Neural cell (in vitro differentiated cells): ENCODE results near the gene NELL2. TPM values are rescaled to one million over a fixed set of nuclear protein-coding genes. Genes with fewer than 3 reads are reported as not detected.

Experiments used
- H2AFZ ChIP-seq: fragments of 200-600, 300-800 bp; sonication (generic), shearing (Covaris generic); 2 replicates; pipeline ENCODE4 v1.6.0; 2014; ENCODE audit warnings: low read depth, mild to moderate bottlenecking, antibody characterized with exemption, low read length, moderate library complexity
- H3F3A ChIP-seq: fragments of 200-600 bp; shearing (Covaris generic); 2 replicates; pipeline ENCODE4 v1.6.1; 2016; ENCODE audit warnings: mild to moderate bottlenecking, moderate library complexity, mixed read lengths, antibody characterized with exemption, low read length; ENCODE audit not compliant: insufficient read depth, poor library complexity, severe bottlenecking
- H3K27ac ChIP-seq: fragments of 200-600, 300-800 bp; sonication (generic), shearing (Covaris generic); 2 replicates; pipeline ENCODE4 v1.5.1; 2014; ENCODE audit warnings: mild to moderate bottlenecking, low read length, moderate library complexity
- H3K27me3 ChIP-seq: fragments of 300-800, 200-600 bp; sonication (generic), shearing (Covaris generic); 2 replicates; pipeline ENCODE4 v1.6.0; 2014; ENCODE audit warnings: mild to moderate bottlenecking, low read depth, low read length, moderate library complexity; ENCODE audit not compliant: insufficient read depth
- H3K36me3 ChIP-seq: fragments of 300-800, 200-600 bp; sonication (generic), shearing (Covaris generic); 2 replicates; pipeline ENCODE4 v1.5.1; 2014; ENCODE audit warnings: mild to moderate bottlenecking, antibody characterized with exemption, low read length, moderate library complexity; ENCODE audit not compliant: insufficient read depth
- H3K4me2 ChIP-seq: fragments of 300-800, 200-600 bp; sonication (generic), shearing (Covaris generic); 2 replicates; pipeline ENCODE4 v1.6.0; 2014; ENCODE audit warnings: mild to moderate bottlenecking, low read length
- H3K4me3 ChIP-seq: fragments of 300-800, 200-600 bp; sonication (generic), shearing (Covaris generic); 2 replicates; pipeline ENCODE4 v1.5.1; 2014; ENCODE audit warnings: mild to moderate bottlenecking, low read length, moderate library complexity
- H3K79me2 ChIP-seq: fragments of 200-600 bp; shearing (Covaris generic); replicated peaks from 2 replicates; pipeline ENCODE4 v1.6.0; 2014; ENCODE audit warnings: mild to moderate bottlenecking, low read length, moderate library complexity; ENCODE audit not compliant: insufficient read depth
- H3K9ac ChIP-seq: fragments of 300-800, 200-600 bp; sonication (generic), shearing (Covaris generic); 2 replicates; pipeline ENCODE4 v1.6.1; 2016; ENCODE audit warnings: mild to moderate bottlenecking, low read length, mixed read lengths
- H3K9me2 ChIP-seq: fragments of 200-600 bp; shearing (Covaris generic); 2 replicates; pipeline ENCODE4 v1.6.1; 2016; ENCODE audit warnings: mild to moderate bottlenecking, low read length, mixed read lengths; ENCODE audit not compliant: insufficient read depth
- H3K9me3 ChIP-seq: fragments of 200-600, 300-800 bp; sonication (generic), shearing (Covaris generic); 2 replicates; pipeline ENCODE4 v1.6.1; 2016; ENCODE audit warnings: mild to moderate bottlenecking, mixed run types, low read length, moderate library complexity, mixed read lengths
- H4K20me1 ChIP-seq: fragments of 200-600 bp; shearing (Covaris generic); 2 replicates; pipeline ENCODE4 v1.6.1; 2016; ENCODE audit warnings: mild to moderate bottlenecking, mixed run types; ENCODE audit not compliant: insufficient read depth
- EP300 ChIP-seq: fragments of 450-650 bp; conservative IDR thresholded peaks from 2 replicates; pipeline ENCODE4 v1.6.1; 2014; ENCODE audit warnings: antibody characterized with exemption, mild to moderate bottlenecking, moderate library complexity; ENCODE audit not compliant: poor library complexity, severe bottlenecking
- EZH2 ChIP-seq: fragments of 200-600, 300-800 bp; shearing (Covaris generic), sonication (generic); IDR thresholded peaks from 2 replicates; pipeline ENCODE4 v1.6.1; 2014; ENCODE audit warnings: antibody characterized with exemption, low read length, borderline replicate concordance, mild to moderate bottlenecking; ENCODE audit not compliant: insufficient read depth, poor library complexity, severe bottlenecking
- MXI1 ChIP-seq: fragments of 450-650 bp; conservative IDR thresholded peaks from 2 replicates; pipeline ENCODE4 v1.6.1; 2014; ENCODE audit warnings: antibody characterized with exemption, mild to moderate bottlenecking; ENCODE audit not compliant: poor library complexity, severe bottlenecking
- POLR2AphosphoS5 ChIP-seq: IDR thresholded peaks from 2 replicates; pipeline ENCODE4 v1.6.1; 2012
- RAD21 ChIP-seq: fragments of 450-650 bp; conservative IDR thresholded peaks from 2 replicates; pipeline ENCODE4 v1.6.1; 2014; ENCODE audit warnings: antibody characterized with exemption, mild to moderate bottlenecking, moderate library complexity
- REST ChIP-seq: IDR thresholded peaks from 2 replicates; pipeline ENCODE4 v1.6.1; 2012; ENCODE audit warnings: borderline replicate concordance
- SMC3 ChIP-seq: fragments of 450-650 bp; conservative IDR thresholded peaks from 2 replicates; pipeline ENCODE4 v1.6.1; 2014; ENCODE audit warnings: antibody characterized with exemption, mild to moderate bottlenecking, moderate library complexity; ENCODE audit not compliant: poor library complexity
- TAF1 ChIP-seq: IDR thresholded peaks from 2 replicates; pipeline ENCODE4 v1.6.1; 2012; ENCODE audit warnings: low read depth
- polyA plus RNA-seq: library from polyadenylated mRNA; depleted of rRNA; stranded (reverse); fragments of >200 nt; gene quantifications from 2 replicates; pipeline ENCODE4 v1.2.3, GENCODE V29; 2014
- TF ChIP-seq, protein P1 (sequence below): fragments of 450-650 bp; IDR thresholded peaks from 2 replicates; pipeline ENCODE4 v1.5.1; 2014; ENCODE audit warnings: antibody characterized with exemption, mild to moderate bottlenecking, moderate library complexity; ENCODE audit not compliant: poor library complexity, severe bottlenecking

Gene NELL2
- polyA plus RNA-seq, 1 donor from 2014 or later: 41.8 TPM

- no peak overlapping the region for H3K4me2 ChIP-seq
- no peaks in the 10 kb centered on the region for H3K27me3 ChIP-seq
- H3F3A ChIP-seq: no peaks in the 10 kb centered on the region
Measured at GRCh38 chr12:44550377-44550776, 325.7 kb downstream of the NELL2 start.

GRCh38 chr12:44546060-44546459, 330.1 kb downstream of the NELL2 start:
- Histone ChIP-seq H3K4me3 (no peak overlapping the region), H3K79me2 (no peaks in the 10 kb centered on the region), H3K27me3 (no peaks in the 10 kb centered on the region), H4K20me1 (no peaks in the 10 kb centered on the region), H3K9me2 (no peaks in the 10 kb centered on the region), H3F3A (no peaks in the 10 kb centered on the region), H3K9me3 (no peaks in the 10 kb centered on the region), H2AFZ (no peak overlapping the region), H3K36me3 (no peaks in the 10 kb centered on the region), H3K9ac (no peak overlapping the region), H3K4me2 (no peak overlapping the region), H3K27ac (no peak overlapping the region)
- TF ChIP-seq MXI1 (no peak), EP300 (peak; percentile 96), SMC3 (peak; percentile 17), POLR2AphosphoS5 (peak; percentile 95)

More at GRCh38 chr12:44550377-44550776, 325.7 kb downstream of the NELL2 start:
- Histone ChIP-seq H3K9me3 (no peaks in the 10 kb centered on the region), H3K4me3 (no peak overlapping the region), H3K9ac (no peak overlapping the region), H3K27ac (no peak overlapping the region), H4K20me1 (no peaks in the 10 kb centered on the region), H2AFZ (no peak overlapping the region), H3K79me2 (no peaks in the 10 kb centered on the region), H3K36me3 (no peaks in the 10 kb centered on the region), H3K9me2 (no peaks in the 10 kb centered on the region)
- TF ChIP-seq EP300: no peak
- no peak for TF ChIP-seq MXI1
- no peak for TF ChIP-seq SMC3
- TF ChIP-seq RAD21: no peak
- no peak for TF ChIP-seq POLR2AphosphoS5
- TF ChIP-seq, protein P1, sequence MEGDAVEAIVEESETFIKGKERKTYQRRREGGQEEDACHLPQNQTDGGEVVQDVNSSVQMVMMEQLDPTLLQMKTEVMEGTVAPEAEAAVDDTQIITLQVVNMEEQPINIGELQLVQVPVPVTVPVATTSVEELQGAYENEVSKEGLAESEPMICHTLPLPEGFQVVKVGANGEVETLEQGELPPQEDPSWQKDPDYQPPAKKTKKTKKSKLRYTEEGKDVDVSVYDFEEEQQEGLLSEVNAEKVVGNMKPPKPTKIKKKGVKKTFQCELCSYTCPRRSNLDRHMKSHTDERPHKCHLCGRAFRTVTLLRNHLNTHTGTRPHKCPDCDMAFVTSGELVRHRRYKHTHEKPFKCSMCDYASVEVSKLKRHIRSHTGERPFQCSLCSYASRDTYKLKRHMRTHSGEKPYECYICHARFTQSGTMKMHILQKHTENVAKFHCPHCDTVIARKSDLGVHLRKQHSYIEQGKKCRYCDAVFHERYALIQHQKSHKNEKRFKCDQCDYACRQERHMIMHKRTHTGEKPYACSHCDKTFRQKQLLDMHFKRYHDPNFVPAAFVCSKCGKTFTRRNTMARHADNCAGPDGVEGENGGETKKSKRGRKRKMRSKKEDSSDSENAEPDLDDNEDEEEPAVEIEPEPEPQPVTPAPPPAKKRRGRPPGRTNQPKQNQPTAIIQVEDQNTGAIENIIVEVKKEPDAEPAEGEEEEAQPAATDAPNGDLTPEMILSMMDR: no peak
- no peak for TF ChIP-seq REST
- no peak for TF ChIP-seq EZH2

- no peaks in the 10 kb centered on the region for H3F3A ChIP-seq
- TF ChIP-seq POLR2AphosphoS5 (no peak), TAF1 (no peak), SMC3 (no peak), EZH2 (no peak), EP300 (no peak), MXI1 (no peak), RAD21 (no peak), REST (no peak)
- TF ChIP-seq, protein P1: no peak
- H3K27ac ChIP-seq: no peak overlapping the region
- no peak overlapping the region for H3K9ac ChIP-seq
- no peaks in the 10 kb centered on the region for H3K27me3 ChIP-seq
- no peak overlapping the region for H3K4me3 ChIP-seq
- H3K79me2 ChIP-seq: no peaks in the 10 kb centered on the region
- H3K36me3 ChIP-seq: no peaks in the 10 kb centered on the region
- H3K4me2 ChIP-seq: no peak overlapping the region
- no peak overlapping the region for H2AFZ ChIP-seq
- H3K9me2 ChIP-seq: no peaks in the 10 kb centered on the region
- H3K9me3 ChIP-seq: no peaks in the 10 kb centered on the region
- no peaks in the 10 kb centered on the region for H4K20me1 ChIP-seq
Measured at GRCh38 chr12:44544018-44544417, 332.1 kb downstream of the NELL2 start.
